Suprapubic skin (tissue), 4 donors: ENCODE results near the gene SWT1. TPM values are rescaled to one million over a fixed set of nuclear protein-coding genes. Genes with fewer than 3 reads are reported as not detected.

Experiments used
- DNase-seq, 2 donors: peaks; one replicate each; pipeline ENCODE4 v3.0.0-alpha.2; 2019; ENCODE audit warnings: low spot score in 2 of 2
- H3K27ac ChIP-seq: fragments of 200-600 bp; sonication (generic); one replicate; pipeline ENCODE4 v1.5.1; 2019
- H3K27me3 ChIP-seq: fragments of 200-600 bp; sonication (generic); one replicate; pipeline ENCODE4 v1.5.1; 2019
- H3K36me3 ChIP-seq: fragments of 200-600 bp; sonication (generic); one replicate; pipeline ENCODE4 v1.5.1; 2019
- H3K4me1 ChIP-seq: fragments of 200-600 bp; sonication (generic); one replicate; pipeline ENCODE4 v1.5.1; 2019
- H3K4me3 ChIP-seq: fragments of 200-600 bp; sonication (generic); one replicate; pipeline ENCODE4 v1.5.1; 2019; ENCODE audit warnings: mild to moderate bottlenecking
- H3K9me3 ChIP-seq: fragments of 200-600 bp; sonication (generic); one replicate; pipeline ENCODE4 v1.5.1; 2019
- CTCF ChIP-seq, 2 donors: fragments of 200-600 bp in 1 of 2; fragments of 450-650 bp in 1 of 2; sonication (generic) in 1 of 2; IDR thresholded peaks; one replicate each; pipeline ENCODE4 v1.5.1; 2016 to 2019; ENCODE audit warnings: antibody characterized with exemption in 2 of 2, mild to moderate bottlenecking in 1 of 2, moderate library complexity in 1 of 2
- EP300 ChIP-seq: sonication (generic); formaldehyde crosslinking; IDR thresholded peaks from one replicate; pipeline ENCODE4 v1.6.1; 2017; ENCODE audit warnings: antibody characterized with exemption
- POLR2A ChIP-seq, 2 donors: fragments of 450-650 bp; IDR thresholded peaks; one replicate each; pipeline ENCODE4 v1.6.1; 2017; ENCODE audit warnings: antibody characterized with exemption in 2 of 2, mild to moderate bottlenecking in 2 of 2, moderate library complexity in 2 of 2
- POLR2AphosphoS5 ChIP-seq, 3 donors: sonication (generic); formaldehyde crosslinking; IDR thresholded peaks; one replicate each; pipeline ENCODE4 v1.6.1; 2017; ENCODE audit warnings: antibody characterized with exemption in 3 of 3
- WGBS: methylation state at CpG from one replicate; pipeline ENCODE4 v1.1.5; 2018; 5-methylcytosine and 5-hydroxymethylcytosine counted together
- total RNA-seq, 4 donors: library from RNA; depleted of rRNA; stranded (reverse); fragments of >200 nt; gene quantifications; one replicate each; pipeline ENCODE4 v1.1.0, GENCODE V29; 2016

The SWT1 gene
- total RNA-seq, 4 donors from 2014 or later, result 3.4 to 11.2 (median 5.8) TPM

- Histone ChIP-seq H3K4me1 (peaks cover 59% of the 10 kb centered on the region), H3K27ac (peak overlapping the region; percentile 99), H3K9me3 (no peaks in the 10 kb centered on the region), H3K4me3 (peak overlapping the region; percentile 100), H3K27me3 (no peaks in the 10 kb centered on the region), H3K36me3 (peaks cover 4% of the 10 kb centered on the region)
- DNase-seq, result no peak
- TF ChIP-seq POLR2AphosphoS5 (IDR thresholded peaks at IDR 0.05) (no peak), POLR2A (IDR thresholded peaks at IDR 0.05) (no peak), EP300 (no peak), CTCF (IDR thresholded peaks at IDR 0.05) (no peak)
- WGBS, result 10% methylated on average over 8 of the region's 8 CpGs
These were observed 158.6 kb downstream of the SWT1 start for GRCh38 chr1:185315445-185316071.

GRCh38 chr1:185316163-185317033, 159.4 kb downstream of the SWT1 start:
- under 1% methylated on average over 48 of the region's 88 CpGs for WGBS
- DNase-seq, result peak; percentile 96
- Histone ChIP-seq H3K27ac (peak overlapping the region; percentile 99), H3K9me3 (no peaks in the 10 kb centered on the region), H3K4me1 (peaks cover 52% of the 10 kb centered on the region), H3K36me3 (no peaks in the 10 kb centered on the region), H3K4me3 (peak overlapping the region; percentile 100), H3K27me3 (no peaks in the 10 kb centered on the region)
- TF ChIP-seq POLR2AphosphoS5 (IDR thresholded peaks at IDR 0.05) (peak in 1 of 3 donors; percentile 6), POLR2A (IDR thresholded peaks at IDR 0.05) (peak in 1 of 2 donors; percentile 42), CTCF (IDR thresholded peaks at IDR 0.05) (no peak), EP300 (no peak)

- Histone ChIP-seq H3K4me1 (peaks cover 46% of the 10 kb centered on the region), H3K4me3 (peak within 1 kb of the TSS; percentile 100), H3K36me3 (no peaks in the 10 kb centered on the region), H3K27me3 (no peaks in the 10 kb centered on the region), H3K27ac (peak within 1 kb of the TSS; percentile 99), H3K9me3 (no peaks in the 10 kb centered on the region)
- peak; percentile 87 to 91 (median 89) for TF ChIP-seq POLR2AphosphoS5 (IDR thresholded peaks at IDR 0.05)
- no peak for TF ChIP-seq EP300
- peak; percentile 92 to 97 for TF ChIP-seq POLR2A (IDR thresholded peaks at IDR 0.05)
- peak in 1 of 2 donors; percentile 20 for TF ChIP-seq CTCF (IDR thresholded peaks at IDR 0.05)
- WGBS, result under 1% methylated on average over 47 of the region's 80 CpGs
- peak; percentile 97 to 98 for DNase-seq
These were observed 160.3 kb downstream of the SWT1 start, which contains the start of gene IVNS1ABP for GRCh38 chr1:185317034-185317885. Gene IVNS1ABP (minus strand): TSS chr1:185317243. CDS start chr1:185309493, 7,750 bp downstream.

GRCh38 chr1:185317886-185318310, 160.9 kb downstream of the SWT1 start:
- Histone ChIP-seq H3K27ac (peak overlapping the region; percentile 99), H3K4me3 (peak overlapping the region; percentile 100), H3K27me3 (no peaks in the 10 kb centered on the region), H3K36me3 (no peaks in the 10 kb centered on the region), H3K4me1 (peaks cover 39% of the 10 kb centered on the region), H3K9me3 (no peaks in the 10 kb centered on the region)
- WGBS, result 11% methylated on average over 11 of the region's 11 CpGs
- TF ChIP-seq POLR2AphosphoS5 (IDR thresholded peaks at IDR 0.05), result peak in 1 of 3 donors; percentile 10
- TF ChIP-seq EP300, result no peak
- peak; percentile 67 to 80 for DNase-seq

- H3K27ac ChIP-seq, result peak overlapping the region; percentile 99
- no peaks in the 10 kb centered on the region for H3K36me3 ChIP-seq
- DNase-seq, result no peak
- H3K4me1 ChIP-seq, result peaks cover 33% of the 10 kb centered on the region
- WGBS, result 42% methylated on average over 10 of the region's 10 CpGs
- TF ChIP-seq EP300, result no peak
- TF ChIP-seq POLR2AphosphoS5 (IDR thresholded peaks at IDR 0.05), result no peak
- no peak for TF ChIP-seq CTCF (IDR thresholded peaks at IDR 0.05)
- TF ChIP-seq POLR2A (IDR thresholded peaks at IDR 0.05), result no peak
- H3K4me3 ChIP-seq, result no peak overlapping the region
- no peaks in the 10 kb centered on the region for H3K9me3 ChIP-seq
- no peaks in the 10 kb centered on the region for H3K27me3 ChIP-seq
These were observed 161.6 kb downstream of the SWT1 start for GRCh38 chr1:185318431-185319138.
